ENCODE measurements around the gene SMC3. TPM values are rescaled to one million over a fixed set of nuclear protein-coding genes. Genes with fewer than 3 reads are reported as not detected.

Gene SMC3
- total and polyA plus RNA-seq, 2 of the 13 experiments (the other 11 are each of a cell fraction or from before 2014, with no cell fraction given), result 11.7 to 48.0 TPM

GRCh38 chr10:110528224-110528996 is 39.1 kb upstream of the SMC3 start:
- no peak for DNase-seq (ENCODE audit: low spot score)
- in situ Hi-C loops (cut with HindIII; ENCODE audit: extremely low pct_ligation_motif_present, low pct_unique_long_range_greater_than_20kb), result no loop called here

More at GRCh38 chr10:110528224-110528996, 39.1 kb upstream of the SMC3 start:
- whole genome bisulfite sequencing (ENCODE audit: low lambda C conversion rate), result 27% methylated on average over 4 of the region's 5 CpGs
- Histone ChIP-seq H3K36me3 (replicated peaks in 1 of 2; ENCODE audit: control insufficient read depth in 1 of 2, insufficient read depth in 2 of 2, low read length in 2 of 2) (no peaks in the 10 kb centered on the region), H3K79me2 (ENCODE audit: insufficient read depth, low read length) (no peaks in the 10 kb centered on the region), H3K9me3 (ENCODE audit: low read length) (no peaks in the 10 kb centered on the region), H3K4me1 (ENCODE audit: insufficient read depth, low read length) (peaks cover 44% of the 10 kb centered on the region), H3K27ac (ENCODE audit: extremely low read length, insufficient read depth, low read length) (no peak overlapping the region), H2AFZ (ENCODE audit: low read length) (no peak overlapping the region), H4K20me1 (ENCODE audit: insufficient read depth, low read length) (no peaks in the 10 kb centered on the region), H3K4me2 (ENCODE audit: low read depth, low read length) (no peak overlapping the region; the same call in 1 of the 2 replicates), H3K27me3 (ENCODE audit: control insufficient read depth in 1 of 2, insufficient read depth in 2 of 2, low read length in 2 of 2) (peaks cover 2 to 18% of the 10 kb centered on the region in 2 experiments; a peak in 3 of 5 replicates), H3K9ac (ENCODE audit: insufficient read depth, low read depth, low read length) (no peak overlapping the region), H3K4me3 (replicated peaks in 1 of 3; ENCODE audit: insufficient read depth in 1 of 3, low read depth in 2 of 3, low read length in 3 of 3) (no peak overlapping the region)
- FAIRE-seq (no peak), ATAC-seq (no peak)
- no TSS peak for BruUV-seq (replicated peaks)
- POLR2A ChIA-PET, result interaction anchor here (0.7 kb wide), 1 partner anchor 129 kb away, joined by 3 read pairs; no protein-coding TSS in a partner anchor
- intact Hi-C loops (cut with micrococcal nuclease; ENCODE audit: unreplicated experiment), result no loop called here
- CTCF ChIA-PET (ENCODE audit: low intra/inter-chr PET ratio, low total read pairs), result no interaction called here
- no peak for TF ChIP-seq GABPB1 (CRISPR knock-in tag; IDR thresholded peaks at IDR 0.05)
- TF ChIP-seq HNRNPLL (IDR thresholded peaks at IDR 0.05; ENCODE audit: low read depth, low read length, poor library complexity, severe bottlenecking), result no peak
- TF ChIP-seq ARHGAP35 (CRISPR knock-in tag; IDR thresholded peaks at IDR 0.05; ENCODE audit: borderline replicate concordance), result no peak
- TF ChIP-seq HDAC1 (CRISPR knock-in tag; IDR thresholded peaks at IDR 0.05), result no peak
- no peak for TF ChIP-seq FOXA3 (CRISPR knock-in tag; IDR thresholded peaks at IDR 0.05)
- TF ChIP-seq ZNF280B (CRISPR knock-in tag; IDR thresholded peaks at IDR 0.05; ENCODE audit: borderline replicate concordance), result no peak
- TF ChIP-seq ZSCAN30 (CRISPR knock-in tag; IDR thresholded peaks at IDR 0.05), result no peak
